ENCODE measurements around the gene AOPEP.

The AOPEP gene

GRCh38 chr9:95083086-95083768 lies 356.7 kb downstream of the AOPEP start:
- no peak for DNase-seq (ENCODE audit: low spot score)

GRCh38 chr9:95084254-95084934 lies 357.9 kb downstream of the AOPEP start:
- no peak for DNase-seq (ENCODE audit: low spot score)

- DNase-seq (ENCODE audit: low spot score), result no peak
Measured at GRCh38 chr9:95085036-95085770, 358.7 kb downstream of the AOPEP start.

- no peak for DNase-seq (ENCODE audit: low spot score)
Measured at GRCh38 chr9:95085861-95086563, 359.5 kb downstream of the AOPEP start.

GRCh38 chr9:95086564-95086955 lies 360.1 kb downstream of the AOPEP start:
- no peak for DNase-seq (ENCODE audit: low spot score)

- no peak for DNase-seq (ENCODE audit: low spot score)
Measured at GRCh38 chr9:95087659-95088242, 361.3 kb downstream of the AOPEP start.

GRCh38 chr9:95088421-95089161 lies 362.1 kb downstream of the AOPEP start:
- DNase-seq (ENCODE audit: low spot score), result no peak

- DNase-seq (ENCODE audit: low spot score), result no peak
Measured at GRCh38 chr9:95089257-95090022, 362.9 kb downstream of the AOPEP start.

GRCh38 chr9:95090023-95090791 lies 363.7 kb downstream of the AOPEP start:
- no peak for DNase-seq (ENCODE audit: low spot score)

- no peak for DNase-seq (ENCODE audit: low spot score)
Measured at GRCh38 chr9:95090871-95091577, 364.5 kb downstream of the AOPEP start.

- no peak for DNase-seq (ENCODE audit: low spot score)
Measured at GRCh38 chr9:95091601-95092261, 365.2 kb downstream of the AOPEP start.

GRCh38 chr9:95092262-95093072 lies 366.0 kb downstream of the AOPEP start:
- peak; percentile 63 for DNase-seq (ENCODE audit: low spot score)

GRCh38 chr9:95093586-95093985 lies 367.1 kb downstream of the AOPEP start:
- no peak for DNase-seq (ENCODE audit: low spot score)

- no peak for DNase-seq (ENCODE audit: low spot score)
Measured at GRCh38 chr9:95094002-95094401, 367.5 kb downstream of the AOPEP start.

GRCh38 chr9:95095641-95096355 lies 369.3 kb downstream of the AOPEP start:
- no peak for DNase-seq (ENCODE audit: low spot score)

- DNase-seq (ENCODE audit: low spot score), result no peak
Measured at GRCh38 chr9:95096381-95096780, 369.9 kb downstream of the AOPEP start.

- DNase-seq (ENCODE audit: low spot score), result no peak
Measured at GRCh38 chr9:95096807-95097206, 370.3 kb downstream of the AOPEP start.

All from iPS-NIHi11 (cell line).